Measurements from ENCODE around the gene CYB561D1. TPM values are rescaled to one million over a fixed set of nuclear protein-coding genes. Genes with fewer than 3 reads are reported as not detected.
A peak's percentile ranks its signal among the peaks of the same experiment; 100 is the strongest.

CYB561D1 gene
- total and polyA plus RNA-seq, 2 of the 13 experiments (the other 11 are each of a cell fraction or from before 2014, with no cell fraction given): 3.9 to 4.1 TPM

DNA sequence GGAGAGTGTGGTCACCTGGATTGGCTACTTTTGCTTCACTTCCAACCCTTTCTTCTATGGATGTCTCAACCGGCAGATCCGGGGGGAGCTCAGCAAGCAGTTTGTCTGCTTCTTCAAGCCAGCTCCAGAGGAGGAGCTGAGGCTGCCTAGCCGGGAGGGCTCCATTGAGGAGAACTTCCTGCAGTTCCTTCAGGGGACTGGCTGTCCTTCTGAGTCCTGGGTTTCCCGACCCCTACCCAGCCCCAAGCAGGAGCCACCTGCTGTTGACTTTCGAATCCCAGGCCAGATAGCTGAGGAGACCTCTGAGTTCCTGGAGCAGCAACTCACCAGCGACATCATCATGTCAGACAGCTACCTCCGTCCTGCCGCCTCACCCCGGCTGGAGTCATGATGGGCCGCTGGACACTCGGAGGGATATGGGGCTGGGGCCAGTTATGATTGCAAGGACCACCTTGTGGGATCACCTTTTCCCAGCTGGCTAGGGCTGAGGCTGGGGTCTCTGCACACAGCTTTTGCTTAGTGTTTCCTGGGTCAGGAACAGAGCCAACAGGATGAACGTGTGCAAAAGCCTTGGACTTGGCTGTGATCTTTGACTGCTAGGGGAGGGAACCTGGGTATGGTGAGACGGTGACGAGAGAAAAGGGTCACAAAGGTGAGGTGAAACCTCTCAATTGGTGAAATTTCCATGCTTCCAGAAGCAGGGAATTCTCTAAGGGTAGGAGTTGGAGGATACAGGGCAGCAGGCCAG is 50.3 kb downstream of the CYB561D1 start (continued):
- TF ChIP-seq ZNF512B (CRISPR knock-in tag; IDR thresholded peaks at IDR 0.05; ENCODE audit: borderline replicate concordance) (no peak), IRX3 (CRISPR knock-in tag; IDR thresholded peaks at IDR 0.05; ENCODE audit: borderline replicate concordance, low read depth) (no peak), ATF5 (CRISPR knock-in tag; IDR thresholded peaks at IDR 0.05; ENCODE audit: low read depth) (no peak)

DNA sequence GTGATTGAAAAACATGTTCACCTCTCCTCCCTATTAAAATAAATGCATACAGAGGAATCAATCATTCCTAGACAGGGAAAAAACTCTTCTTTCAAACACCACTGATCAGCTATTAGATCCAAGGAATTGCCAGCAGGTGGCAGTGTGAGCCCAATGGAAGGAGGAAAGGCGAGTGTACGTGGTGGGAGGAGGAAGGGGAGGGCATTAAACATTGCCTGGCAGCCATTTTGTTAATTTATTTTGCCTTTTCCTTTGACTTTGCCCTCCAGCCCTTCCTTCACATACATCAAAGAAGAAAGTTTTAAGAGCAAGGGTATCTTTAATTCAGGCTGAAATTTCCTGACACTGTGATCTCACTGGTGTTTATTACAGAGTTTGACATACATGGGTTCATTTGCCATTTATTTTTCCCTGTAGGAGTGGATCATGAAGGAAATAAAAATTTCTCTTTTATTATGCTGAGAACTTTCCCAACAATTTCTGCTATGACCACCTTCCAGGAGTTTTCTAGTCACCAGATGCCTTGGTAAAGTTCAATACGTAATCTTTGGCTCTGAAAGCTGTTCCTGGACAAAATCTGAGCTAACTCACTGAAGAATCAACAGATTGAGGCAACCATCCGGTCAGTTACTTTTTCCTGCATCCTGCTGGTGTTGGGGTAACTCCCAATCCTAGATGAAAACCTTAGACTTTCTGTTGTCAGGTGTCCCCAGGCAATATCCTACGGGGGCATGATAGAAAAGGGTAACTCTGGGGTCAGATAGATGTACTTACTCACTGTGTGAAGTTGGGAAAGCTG is 52.6 kb downstream of the CYB561D1 start:
- in situ Hi-C loops (cut with HindIII; ENCODE audit: extremely low pct_ligation_motif_present, low pct_unique_long_range_greater_than_20kb): loop anchor here (5.0 to 10.0 kb wide), 3 partner anchors 76 to 226 kb away; partner anchors contain the start of gene GSTM5
- TF ChIP-seq TCF12 (IDR thresholded peaks at IDR 0.05) (no peak), TCF12 (CRISPR knock-in tag; IDR thresholded peaks at IDR 0.05) (no peak), NCOA2 (CRISPR knock-in tag; IDR thresholded peaks at IDR 0.05) (no peak), ZNF792 (CRISPR knock-in tag; IDR thresholded peaks at IDR 0.05) (no peak), KLF9 (CRISPR knock-in tag; IDR thresholded peaks at IDR 0.05; ENCODE audit: low read depth) (0 out of 2 replicates have a peak, but pooled peaks have one; percentile 35), HOXA3 (CRISPR knock-in tag; IDR thresholded peaks at IDR 0.05) (peak; percentile 90), ZFX (CRISPR knock-in tag; IDR thresholded peaks at IDR 0.05; ENCODE audit: low read depth) (no peak), FOXJ3 (CRISPR knock-in tag; IDR thresholded peaks at IDR 0.05; ENCODE audit: borderline replicate concordance) (no peak), SALL2 (CRISPR knock-in tag; IDR thresholded peaks at IDR 0.05) (no peak)
- TF ChIP-seq, protein P1, sequence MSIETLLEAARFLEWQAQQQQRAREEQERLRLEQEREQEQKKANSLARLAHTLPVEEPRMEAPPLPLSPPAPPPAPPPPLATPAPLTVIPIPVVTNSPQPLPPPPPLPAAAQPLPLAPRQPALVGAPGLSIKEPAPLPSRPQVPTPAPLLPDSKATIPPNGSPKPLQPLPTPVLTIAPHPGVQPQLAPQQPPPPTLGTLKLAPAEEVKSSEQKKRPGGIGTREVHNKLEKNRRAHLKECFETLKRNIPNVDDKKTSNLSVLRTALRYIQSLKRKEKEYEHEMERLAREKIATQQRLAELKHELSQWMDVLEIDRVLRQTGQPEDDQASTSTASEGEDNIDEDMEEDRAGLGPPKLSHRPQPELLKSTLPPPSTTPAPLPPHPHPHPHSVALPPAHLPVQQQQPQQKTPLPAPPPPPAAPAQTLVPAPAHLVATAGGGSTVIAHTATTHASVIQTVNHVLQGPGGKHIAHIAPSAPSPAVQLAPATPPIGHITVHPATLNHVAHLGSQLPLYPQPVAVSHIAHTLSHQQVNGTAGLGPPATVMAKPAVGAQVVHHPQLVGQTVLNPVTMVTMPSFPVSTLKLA (IDR thresholded peaks at IDR 0.05): no peak
- TF ChIP-seq, protein P2, sequence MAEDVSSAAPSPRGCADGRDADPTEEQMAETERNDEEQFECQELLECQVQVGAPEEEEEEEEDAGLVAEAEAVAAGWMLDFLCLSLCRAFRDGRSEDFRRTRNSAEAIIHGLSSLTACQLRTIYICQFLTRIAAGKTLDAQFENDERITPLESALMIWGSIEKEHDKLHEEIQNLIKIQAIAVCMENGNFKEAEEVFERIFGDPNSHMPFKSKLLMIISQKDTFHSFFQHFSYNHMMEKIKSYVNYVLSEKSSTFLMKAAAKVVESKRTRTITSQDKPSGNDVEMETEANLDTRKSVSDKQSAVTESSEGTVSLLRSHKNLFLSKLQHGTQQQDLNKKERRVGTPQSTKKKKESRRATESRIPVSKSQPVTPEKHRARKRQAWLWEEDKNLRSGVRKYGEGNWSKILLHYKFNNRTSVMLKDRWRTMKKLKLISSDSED (CRISPR knock-in tag; IDR thresholded peaks at IDR 0.05): no peak

More for the DNA sequence above, 52.6 kb downstream of the CYB561D1 start:
- BruUV-seq (replicated peaks): no TSS peak
- DNase-seq (ENCODE audit: low spot score) (peak; percentile 87), FAIRE-seq (peak; percentile 97), ATAC-seq (peak; percentile 51)
- Histone ChIP-seq H3K9ac (ENCODE audit: insufficient read depth, low read depth, low read length) (peak overlapping the region; percentile 82), H3K27me3 (ENCODE audit: control insufficient read depth in 1 of 2, insufficient read depth in 2 of 2, low read length in 2 of 2) (peaks cover 4 to 5% of the 10 kb centered on the region in 2 experiments; a peak in 2 of 5 replicates), H3K9me3 (ENCODE audit: low read length) (no peaks in the 10 kb centered on the region), H3K36me3 (replicated peaks in 1 of 2; ENCODE audit: control insufficient read depth in 1 of 2, insufficient read depth in 2 of 2, low read length in 2 of 2) (no peaks in the 10 kb centered on the region), H3K79me2 (ENCODE audit: insufficient read depth, low read length) (peaks cover 45% of the 10 kb centered on the region), H3K4me1 (ENCODE audit: insufficient read depth, low read length) (peaks cover 67% of the 10 kb centered on the region), H3K4me2 (ENCODE audit: low read depth, low read length) (peak overlapping the region; percentile 97), H2AFZ (ENCODE audit: low read length) (peak overlapping the region; percentile 99), H4K20me1 (ENCODE audit: insufficient read depth, low read length) (peaks cover 13% of the 10 kb centered on the region; the same call in 1 of the 2 replicates), H3K27ac (ENCODE audit: extremely low read length, insufficient read depth, low read length) (peak overlapping the region; percentile 63), H3K4me3 (replicated peaks in 1 of 3; ENCODE audit: insufficient read depth in 1 of 3, low read depth in 2 of 3, low read length in 3 of 3) (peak overlapping the region; percentile 31 to 93 (median 83))
- WGBS (ENCODE audit: low lambda C conversion rate): 34% methylated on average over 5 of the region's 5 CpGs
- POLR2A ChIA-PET: interaction anchor here (0.8 to 1.7 kb wide), 11 partner anchors 9 to 217 kb away, joined by 3 to 18 read pairs (median 5); partner anchors contain the start of genes AMPD2, EPS8L3, GNAT2 and GSTM4
- intact Hi-C loops (cut with micrococcal nuclease; ENCODE audit: unreplicated experiment): loop anchor here (1.0 to 10.0 kb wide), 3 partner anchors 41 to 438 kb away; partner anchors contain the start of gene AHCYL1
- CTCF ChIA-PET (ENCODE audit: low intra/inter-chr PET ratio, low total read pairs): interaction anchor here (0.6 to 3.6 kb wide), 5 partner anchors 83 to 1800 kb away, joined by 3 to 23 read pairs (median 7); no protein-coding TSS in a partner anchor
